ENCODE results near the gene RDH16.
"Not testable (repeated sequence)": the region's sequence is repeated elsewhere in the genome, so short reads cannot be mapped to it uniquely, and the experiment has no call there.

The RDH16 gene

GRCh38 chr12:56965124-56965523 lies 7.7 kb upstream of the RDH16 start:
- DNase-seq; in situ Hi-C loops (cut with HindIII; ENCODE audit: low pct_ligation_motif_present, low pct_unique_long_range_greater_than_20kb, low sequenced_read_pairs): not testable (repeated sequence)

GRCh38 chr12:56963557-56963956 lies 6.1 kb upstream of the RDH16 start:
- in situ Hi-C loops (cut with HindIII; ENCODE audit: low pct_ligation_motif_present, low pct_unique_long_range_greater_than_20kb, low sequenced_read_pairs), result not testable (repeated sequence)

GRCh38 chr12:56962247-56962646 lies 4.8 kb upstream of the RDH16 start:
- not testable (repeated sequence) for DNase-seq

More at GRCh38 chr12:56963557-56963956, 6.1 kb upstream of the RDH16 start:
- not testable (repeated sequence) for DNase-seq

GRCh38 chr12:56958422-56958821 lies 1.0 kb upstream of the RDH16 start:
- in situ Hi-C loops (cut with HindIII; ENCODE audit: low pct_ligation_motif_present, low pct_unique_long_range_greater_than_20kb, low sequenced_read_pairs), result no loop called here
- DNase-seq, result no peak

More at GRCh38 chr12:56962247-56962646, 4.8 kb upstream of the RDH16 start:
- in situ Hi-C loops (cut with HindIII; ENCODE audit: low pct_ligation_motif_present, low pct_unique_long_range_greater_than_20kb, low sequenced_read_pairs), result not testable (repeated sequence)

GRCh38 chr12:56955631-56956256 lies 1.7 kb downstream of the RDH16 start:
- in situ Hi-C loops (cut with HindIII; ENCODE audit: low pct_ligation_motif_present, low pct_unique_long_range_greater_than_20kb, low sequenced_read_pairs), result no loop called here
- DNase-seq, result no peak

GRCh38 chr12:56954958-56955355 lies 2.5 kb downstream of the RDH16 start:
- no peak for DNase-seq
- in situ Hi-C loops (cut with HindIII; ENCODE audit: low pct_ligation_motif_present, low pct_unique_long_range_greater_than_20kb, low sequenced_read_pairs), result no loop called here

GRCh38 chr12:56954057-56954957 lies 3.1 kb downstream of the RDH16 start:
- in situ Hi-C loops (cut with HindIII; ENCODE audit: low pct_ligation_motif_present, low pct_unique_long_range_greater_than_20kb, low sequenced_read_pairs), result no loop called here
- no peak for DNase-seq

GRCh38 chr12:56953314-56953713 lies 4.1 kb downstream of the RDH16 start:
- no peak for DNase-seq
- in situ Hi-C loops (cut with HindIII; ENCODE audit: low pct_ligation_motif_present, low pct_unique_long_range_greater_than_20kb, low sequenced_read_pairs), result no loop called here

- DNase-seq, result no peak
- in situ Hi-C loops (cut with HindIII; ENCODE audit: low pct_ligation_motif_present, low pct_unique_long_range_greater_than_20kb, low sequenced_read_pairs), result no loop called here
Observed at GRCh38 chr12:56951582-56952339, 5.6 kb downstream of the RDH16 start.

GRCh38 chr12:56948881-56949280 lies 8.5 kb downstream of the RDH16 start:
- DNase-seq, result no peak

GRCh38 chr12:56948457-56948777 lies 9.0 kb downstream of the RDH16 start:
- in situ Hi-C loops (cut with HindIII; ENCODE audit: low pct_ligation_motif_present, low pct_unique_long_range_greater_than_20kb, low sequenced_read_pairs), result no loop called here
- no peak for DNase-seq

More at GRCh38 chr12:56948881-56949280, 8.5 kb downstream of the RDH16 start:
- in situ Hi-C loops (cut with HindIII; ENCODE audit: low pct_ligation_motif_present, low pct_unique_long_range_greater_than_20kb, low sequenced_read_pairs), result no loop called here

GRCh38 chr12:56947633-56948456 lies 9.6 kb downstream of the RDH16 start:
- in situ Hi-C loops (cut with HindIII; ENCODE audit: low pct_ligation_motif_present, low pct_unique_long_range_greater_than_20kb, low sequenced_read_pairs), result no loop called here
- peak; percentile 30 for DNase-seq

GRCh38 chr12:56943878-56944277 lies 13.5 kb downstream of the RDH16 start:
- no peak for DNase-seq
- in situ Hi-C loops (cut with HindIII; ENCODE audit: low pct_ligation_motif_present, low pct_unique_long_range_greater_than_20kb, low sequenced_read_pairs), result no loop called here

- in situ Hi-C loops (cut with HindIII; ENCODE audit: low pct_ligation_motif_present, low pct_unique_long_range_greater_than_20kb, low sequenced_read_pairs); DNase-seq: not testable (repeated sequence)
Observed at GRCh38 chr12:56943374-56943773, 14.0 kb downstream of the RDH16 start.

- in situ Hi-C loops (cut with HindIII; ENCODE audit: low pct_ligation_motif_present, low pct_unique_long_range_greater_than_20kb, low sequenced_read_pairs), result no loop called here
- DNase-seq, result peak; percentile 63
Observed at GRCh38 chr12:56941299-56942017, 15.9 kb downstream of the RDH16 start.

GRCh38 chr12:56940942-56941298 lies 16.5 kb downstream of the RDH16 start:
- in situ Hi-C loops (cut with HindIII; ENCODE audit: low pct_ligation_motif_present, low pct_unique_long_range_greater_than_20kb, low sequenced_read_pairs); DNase-seq: not testable (repeated sequence)

GRCh38 chr12:56935752-56936151 lies 21.7 kb downstream of the RDH16 start:
- DNase-seq, result no peak
- in situ Hi-C loops (cut with HindIII; ENCODE audit: low pct_ligation_motif_present, low pct_unique_long_range_greater_than_20kb, low sequenced_read_pairs), result no loop called here

- in situ Hi-C loops (cut with HindIII; ENCODE audit: low pct_ligation_motif_present, low pct_unique_long_range_greater_than_20kb, low sequenced_read_pairs), result no loop called here
- DNase-seq, result no peak
Observed at GRCh38 chr12:56935157-56935556, 22.3 kb downstream of the RDH16 start.

Measured in ACHN (cell line).